GM12873 (cell line): ENCODE data around the gene RABIF.

Source experiments
- TF ChIP-seq, protein P1 (sequence below): IDR thresholded peaks from 2 replicates; pipeline ENCODE4 v1.5.1; 2012; ENCODE audit warnings: low read depth, mild to moderate bottlenecking, moderate library complexity, low read length, control low read depth; ENCODE audit not compliant: insufficient read depth; ENCODE audit errors: missing control alignments

The RABIF gene

DNA sequence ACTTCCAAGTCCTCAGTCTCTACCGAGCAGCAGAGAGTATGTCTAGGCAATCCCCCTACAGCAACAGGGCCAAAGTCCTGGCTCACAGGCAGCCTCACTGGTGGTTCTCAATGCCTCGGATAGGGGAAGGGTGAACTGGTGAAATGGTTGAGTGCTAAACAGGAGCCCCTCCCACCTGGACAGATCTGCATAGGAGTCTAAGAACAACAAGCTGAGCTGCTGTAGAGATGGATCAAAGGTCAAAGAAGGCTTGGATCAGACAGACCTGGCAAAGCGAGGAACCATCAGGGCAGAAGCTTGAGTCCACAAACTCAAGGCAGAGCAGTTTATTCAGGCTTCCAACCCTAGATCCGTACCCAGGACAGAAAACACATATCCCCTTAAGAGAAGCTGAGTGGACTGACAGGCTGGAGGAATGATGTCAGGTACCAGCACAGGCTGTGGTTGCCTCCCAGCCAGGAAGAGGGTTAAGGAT, 31.8 kb downstream of the RABIF start:
- TF ChIP-seq, protein P1, sequence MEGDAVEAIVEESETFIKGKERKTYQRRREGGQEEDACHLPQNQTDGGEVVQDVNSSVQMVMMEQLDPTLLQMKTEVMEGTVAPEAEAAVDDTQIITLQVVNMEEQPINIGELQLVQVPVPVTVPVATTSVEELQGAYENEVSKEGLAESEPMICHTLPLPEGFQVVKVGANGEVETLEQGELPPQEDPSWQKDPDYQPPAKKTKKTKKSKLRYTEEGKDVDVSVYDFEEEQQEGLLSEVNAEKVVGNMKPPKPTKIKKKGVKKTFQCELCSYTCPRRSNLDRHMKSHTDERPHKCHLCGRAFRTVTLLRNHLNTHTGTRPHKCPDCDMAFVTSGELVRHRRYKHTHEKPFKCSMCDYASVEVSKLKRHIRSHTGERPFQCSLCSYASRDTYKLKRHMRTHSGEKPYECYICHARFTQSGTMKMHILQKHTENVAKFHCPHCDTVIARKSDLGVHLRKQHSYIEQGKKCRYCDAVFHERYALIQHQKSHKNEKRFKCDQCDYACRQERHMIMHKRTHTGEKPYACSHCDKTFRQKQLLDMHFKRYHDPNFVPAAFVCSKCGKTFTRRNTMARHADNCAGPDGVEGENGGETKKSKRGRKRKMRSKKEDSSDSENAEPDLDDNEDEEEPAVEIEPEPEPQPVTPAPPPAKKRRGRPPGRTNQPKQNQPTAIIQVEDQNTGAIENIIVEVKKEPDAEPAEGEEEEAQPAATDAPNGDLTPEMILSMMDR = no peak

GRCh38 chr1:202856014-202856413, 32.9 kb downstream of the RABIF start:
- TF ChIP-seq, protein P1 = no peak

DNA sequence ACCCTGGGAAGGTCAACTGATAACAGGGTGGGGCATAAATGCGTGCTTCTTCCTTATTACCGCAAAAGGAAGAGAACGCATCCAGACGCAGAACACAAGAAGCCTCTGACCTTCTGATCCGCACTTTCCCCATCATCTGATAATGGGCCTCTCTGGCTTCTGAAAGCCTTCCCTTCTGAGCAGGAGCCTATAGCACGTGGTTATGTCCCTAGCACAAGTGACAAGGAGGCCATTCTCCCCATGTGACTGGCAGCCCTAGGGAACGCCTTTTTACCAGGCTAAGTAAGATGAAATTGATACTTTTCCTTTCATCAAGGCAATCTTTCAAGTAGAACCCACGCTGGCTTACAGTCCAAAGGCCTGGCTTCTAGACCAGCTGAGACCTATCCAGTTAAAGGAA, 34.2 kb downstream of the RABIF start:
- TF ChIP-seq, protein P1 = no peak

DNA sequence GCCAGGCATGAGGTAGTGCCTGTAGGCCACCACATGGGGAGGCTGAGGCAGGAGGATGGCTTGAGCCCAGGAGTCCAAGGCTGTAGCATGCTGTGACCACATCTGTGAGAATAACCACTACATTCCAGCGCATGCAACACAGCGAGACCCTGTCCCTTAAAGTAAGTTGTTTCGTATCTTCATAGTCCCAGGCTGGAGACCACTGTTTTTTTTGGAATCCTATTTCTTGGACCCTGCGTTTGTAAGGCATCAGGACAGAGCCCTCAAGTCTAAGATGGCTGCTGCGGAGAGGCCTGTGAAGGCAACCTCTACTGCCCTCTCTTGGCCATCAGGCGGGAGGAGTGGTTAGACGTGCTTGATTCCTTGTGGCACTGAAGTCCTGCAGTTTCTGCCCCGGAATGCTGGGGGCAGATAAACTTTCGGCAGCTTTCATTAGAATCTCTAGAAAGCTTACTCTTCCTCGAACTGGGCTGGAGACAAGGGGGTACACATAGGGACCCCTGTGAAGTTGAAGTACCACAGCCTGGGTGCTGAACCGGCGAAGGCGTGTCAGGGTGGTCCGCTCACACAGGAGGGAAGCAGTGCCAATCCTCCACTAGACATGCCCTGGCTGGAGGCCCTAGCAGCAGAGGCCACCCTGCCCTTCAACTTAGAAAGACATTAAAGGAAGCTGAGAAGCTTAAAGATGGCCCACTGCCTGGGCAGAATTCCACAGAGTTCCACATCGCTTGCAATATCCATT, 36.6 kb downstream of the RABIF start:
- TF ChIP-seq, protein P1 = peak; percentile 79

- TF ChIP-seq, protein P1 = no peak
Measured at GRCh38 chr1:202850593-202851362, 38.2 kb downstream of the RABIF start.

GRCh38 chr1:202848191-202848542, 40.8 kb downstream of the RABIF start:
- TF ChIP-seq, protein P1 = no peak

GRCh38 chr1:202844935-202845334, 44.0 kb downstream of the RABIF start:
- TF ChIP-seq, protein P1 = no peak
